GM06990 (cell line): ENCODE measurements around the gene FAM162A.

Experiments
- DNase-seq: peaks from one replicate; pipeline ENCODE4 v3.0.0-alpha.2; 2011; ENCODE audit not compliant: insufficient read length; ENCODE audit errors: extremely low read depth
- H3K27me3 ChIP-seq: replicated peaks from 2 replicates; pipeline ENCODE4 v1.6.0; 2011; ENCODE audit warnings: low read length; ENCODE audit not compliant: control insufficient read depth, insufficient read depth
- H3K36me3 ChIP-seq: 2 replicates; pipeline ENCODE4 v1.5.1; 2011; ENCODE audit warnings: low read length; ENCODE audit not compliant: control insufficient read depth, insufficient read depth
- H3K4me3 ChIP-seq: replicated peaks from 2 replicates; pipeline ENCODE4 v1.5.1; 2011; ENCODE audit warnings: low read depth, mild to moderate bottlenecking, control low read depth, low read length
- TF ChIP-seq, protein P1 (sequence below): IDR thresholded peaks from 2 replicates; pipeline ENCODE4 v1.5.1; 2011; ENCODE audit warnings: low read length, control low read depth, mild to moderate bottlenecking, inconsistent platforms; ENCODE audit not compliant: insufficient read depth, poor library complexity, severe bottlenecking

The FAM162A gene

DNA sequence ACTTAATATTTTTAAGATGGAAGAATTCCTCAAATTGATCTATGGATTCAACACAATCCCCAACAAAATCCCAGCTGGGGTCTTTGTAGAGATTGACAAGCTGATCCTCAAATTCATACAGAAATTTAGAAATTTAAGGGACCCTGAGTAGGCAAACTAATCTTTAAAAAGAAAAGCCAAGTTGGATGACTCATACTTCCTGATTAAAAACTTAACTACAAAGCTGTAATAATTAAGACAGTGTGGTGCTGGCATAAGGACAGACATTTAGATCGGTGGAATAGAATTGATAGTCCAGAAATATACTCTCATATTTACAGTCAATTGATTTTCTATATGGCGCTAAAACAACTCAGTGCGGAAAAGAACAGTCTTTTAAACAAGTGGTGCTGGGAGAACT is 11.6 kb downstream of the FAM162A start:
- TF ChIP-seq, protein P1, sequence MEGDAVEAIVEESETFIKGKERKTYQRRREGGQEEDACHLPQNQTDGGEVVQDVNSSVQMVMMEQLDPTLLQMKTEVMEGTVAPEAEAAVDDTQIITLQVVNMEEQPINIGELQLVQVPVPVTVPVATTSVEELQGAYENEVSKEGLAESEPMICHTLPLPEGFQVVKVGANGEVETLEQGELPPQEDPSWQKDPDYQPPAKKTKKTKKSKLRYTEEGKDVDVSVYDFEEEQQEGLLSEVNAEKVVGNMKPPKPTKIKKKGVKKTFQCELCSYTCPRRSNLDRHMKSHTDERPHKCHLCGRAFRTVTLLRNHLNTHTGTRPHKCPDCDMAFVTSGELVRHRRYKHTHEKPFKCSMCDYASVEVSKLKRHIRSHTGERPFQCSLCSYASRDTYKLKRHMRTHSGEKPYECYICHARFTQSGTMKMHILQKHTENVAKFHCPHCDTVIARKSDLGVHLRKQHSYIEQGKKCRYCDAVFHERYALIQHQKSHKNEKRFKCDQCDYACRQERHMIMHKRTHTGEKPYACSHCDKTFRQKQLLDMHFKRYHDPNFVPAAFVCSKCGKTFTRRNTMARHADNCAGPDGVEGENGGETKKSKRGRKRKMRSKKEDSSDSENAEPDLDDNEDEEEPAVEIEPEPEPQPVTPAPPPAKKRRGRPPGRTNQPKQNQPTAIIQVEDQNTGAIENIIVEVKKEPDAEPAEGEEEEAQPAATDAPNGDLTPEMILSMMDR = no peak
- H3K4me3 ChIP-seq = no peak overlapping the region
- DNase-seq = no peak
- H3K36me3 ChIP-seq = no peaks in the 10 kb centered on the region
- H3K27me3 ChIP-seq = no peaks in the 10 kb centered on the region

DNA sequence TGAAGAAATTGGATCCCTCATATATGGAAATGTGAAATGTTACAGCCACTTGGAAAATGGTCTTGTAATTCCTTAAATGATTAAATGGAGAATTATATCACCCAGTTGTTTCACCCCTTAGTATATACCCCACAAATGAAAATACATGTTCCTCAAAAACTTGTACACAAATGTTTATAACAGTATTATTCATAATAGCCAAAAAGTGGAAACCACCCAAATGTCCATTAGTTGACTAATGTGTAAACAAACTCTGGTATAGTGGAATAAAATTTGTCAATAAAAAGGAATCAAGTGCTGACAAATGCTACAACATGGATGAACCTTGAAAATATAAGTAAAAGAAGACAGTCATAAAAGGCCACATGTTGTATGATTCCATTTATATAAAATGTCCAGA is 12.5 kb downstream of the FAM162A start:
- DNase-seq = no peak
- no peaks in the 10 kb centered on the region for H3K27me3 ChIP-seq
- no peaks in the 10 kb centered on the region for H3K36me3 ChIP-seq
- no peak overlapping the region for H3K4me3 ChIP-seq
- TF ChIP-seq, protein P1 = no peak

DNA sequence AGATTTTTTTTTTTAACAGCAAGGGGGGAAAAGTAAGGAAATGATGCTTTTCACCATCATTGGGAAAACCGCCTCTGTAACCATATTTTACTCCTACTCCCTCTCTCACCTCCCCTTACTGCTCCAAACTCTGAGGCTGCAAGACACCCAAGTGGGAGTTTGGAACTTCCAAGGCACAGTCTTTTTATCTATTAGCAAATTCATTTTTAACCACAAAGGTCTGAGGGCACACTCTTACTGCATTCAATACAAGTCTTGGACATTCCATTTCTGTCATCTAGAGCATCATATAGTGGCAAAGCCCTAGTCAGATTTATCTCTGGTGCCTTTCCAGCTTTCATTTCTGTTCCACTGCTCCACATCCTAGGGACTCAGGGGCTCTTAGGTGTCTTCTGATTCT is 13.2 kb downstream of the FAM162A start:
- Histone ChIP-seq H3K36me3 (no peaks in the 10 kb centered on the region), H3K4me3 (no peak overlapping the region), H3K27me3 (no peaks in the 10 kb centered on the region)
- no peak for DNase-seq
- TF ChIP-seq, protein P1 = no peak

DNA sequence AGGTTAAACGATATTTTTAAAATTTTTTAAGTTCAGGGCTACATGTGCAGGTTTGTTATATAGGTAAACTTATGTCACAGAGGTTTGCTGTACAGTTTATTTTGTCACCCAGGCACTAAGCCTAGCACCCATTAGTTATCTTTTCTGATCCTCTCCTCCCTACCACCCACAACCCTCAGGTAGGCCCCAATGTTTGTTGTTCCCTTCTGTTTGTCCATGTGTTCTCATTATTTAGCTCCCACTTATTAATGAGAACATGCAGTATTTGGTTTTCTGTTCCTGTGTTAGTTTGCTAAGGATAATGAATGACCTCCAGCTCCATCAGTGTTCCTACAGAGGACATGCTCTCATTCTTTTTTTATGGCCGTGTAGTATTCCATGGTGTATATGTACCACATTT is 14.9 kb downstream of the FAM162A start:
- H3K36me3 ChIP-seq = peaks cover 4% of the 10 kb centered on the region
- no peaks in the 10 kb centered on the region for H3K27me3 ChIP-seq
- no peak overlapping the region for H3K4me3 ChIP-seq
- DNase-seq = no peak
- TF ChIP-seq, protein P1 = no peak

DNA sequence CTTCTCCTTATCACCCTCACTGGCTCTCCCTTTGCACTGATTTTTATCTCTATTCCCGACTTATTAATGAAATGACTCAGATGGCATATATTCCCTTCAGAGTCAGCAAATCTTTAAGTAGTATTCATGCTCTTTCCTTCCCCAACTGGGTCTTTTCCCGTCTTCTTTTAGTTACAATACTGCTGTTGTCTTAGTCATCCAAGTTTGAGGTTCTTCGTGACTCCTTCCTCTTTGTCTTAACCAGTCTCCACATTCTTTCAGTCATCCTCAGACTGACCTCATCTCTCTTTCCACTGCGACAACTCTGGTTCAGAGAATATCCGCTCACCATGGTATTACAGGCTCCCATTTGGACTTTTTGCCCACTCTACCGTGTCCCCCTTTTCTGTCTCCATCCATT is 19.5 kb downstream of the FAM162A start:
- peaks cover 7% of the 10 kb centered on the region for H3K36me3 ChIP-seq
- TF ChIP-seq, protein P1 = no peak
- no peak for DNase-seq
- no peak overlapping the region for H3K4me3 ChIP-seq
- no peaks in the 10 kb centered on the region for H3K27me3 ChIP-seq

DNA sequence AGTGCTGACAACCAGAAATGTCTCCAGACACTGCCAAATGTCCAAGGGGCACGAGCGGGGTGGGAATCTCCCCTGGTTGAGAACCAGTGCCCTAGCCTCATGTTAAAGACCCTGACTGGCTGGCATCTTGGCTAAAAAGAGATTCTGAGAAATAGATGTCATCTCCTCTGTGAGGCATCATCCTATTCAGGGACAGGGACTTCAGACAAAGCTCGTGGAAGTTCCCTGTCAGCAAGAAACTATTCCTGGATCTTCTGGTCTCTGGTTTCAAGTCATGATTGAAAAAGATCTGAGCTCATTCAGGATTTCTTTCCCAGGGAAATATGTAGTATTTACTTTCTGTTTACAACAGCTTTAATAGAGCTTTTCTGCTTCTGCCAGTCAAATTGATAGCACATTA is 21.0 kb downstream of the FAM162A start:
- Histone ChIP-seq H3K36me3 (peaks cover 9% of the 10 kb centered on the region), H3K4me3 (no peak overlapping the region), H3K27me3 (no peaks in the 10 kb centered on the region)
- DNase-seq = no peak
- TF ChIP-seq, protein P1 = no peak
